ENCODE results near the gene GSTT4. TPM values are rescaled to one million over a fixed set of nuclear protein-coding genes. Genes with fewer than 3 reads are reported as not detected.

GSTT4 gene
- polyA plus RNA-seq, 2 of the 4 experiments (the other 2 are of a cell fraction), result not detected

GRCh38 chr22:24040946-24041345 is 35.7 kb upstream of the GSTT4 start:
- Histone ChIP-seq H3K4me1 (peaks cover 18% of the 10 kb centered on the region; the same call in 2 of the 3 replicates), H3K9me3 (no peaks in the 10 kb centered on the region), H3K4me3 (no peak overlapping the region), H3K4me2 (no peak overlapping the region), H3K27ac (no peak overlapping the region)
- FAIRE-seq (no peak), DNase-seq (ENCODE audit: low read depth in 1 of 2, low spot score in 1 of 2) (no peak), ATAC-seq (no peak)
- TF ChIP-seq BCL3 (IDR thresholded peaks at IDR 0.05) (no peak), RAD21 (conservative IDR thresholded peaks at IDR 0.05 in 1 of 2, IDR thresholded peaks at IDR 0.05 in 1 of 2) (no peak), BHLHE40 (IDR thresholded peaks at IDR 0.05; ENCODE audit: low read depth, low read length) (no peak), CHD2 (IDR thresholded peaks at IDR 0.05; ENCODE audit: low read length, partially characterized antibody) (no peak)
- 93% methylated on average over 3 of the region's 4 CpGs for WGBS (ENCODE audit: missing lambda C conversion rate)
- ChIA-PET CTCF (interaction anchor here (1.4 kb wide), 1 partner anchor 63 kb away, joined by 4 read pairs; no protein-coding TSS in a partner anchor), POLR2A (no interaction called here)

GRCh38 chr22:24039046-24039445 is 33.8 kb upstream of the GSTT4 start:
- H3K4me3 ChIP-seq, result no peak overlapping the region
- peaks cover 18% of the 10 kb centered on the region; the same call in 2 of the 3 replicates for H3K4me1 ChIP-seq
- DNase-seq (ENCODE audit: low read depth in 1 of 2, low spot score in 1 of 2) (no peak), FAIRE-seq (no peak), ATAC-seq (no peak)
- TF ChIP-seq HOXB13 (CRISPR knock-in tag; IDR thresholded peaks at IDR 0.05; ENCODE audit: low read depth) (no peak), JUNB (IDR thresholded peaks at IDR 0.05) (no peak), E2F6 (IDR thresholded peaks at IDR 0.05; ENCODE audit: borderline replicate concordance, low read depth) (no peak), RNF2 (IDR thresholded peaks at IDR 0.05; ENCODE audit: borderline replicate concordance, low read depth) (no peak), MAZ (IDR thresholded peaks at IDR 0.05; ENCODE audit: borderline replicate concordance, low read depth, low read length) (no peak), CBX2 (IDR thresholded peaks at IDR 0.05; ENCODE audit: borderline replicate concordance, low read depth) (no peak), HES2 (IDR thresholded peaks at IDR 0.05) (no peak)
- 82% methylated on average over 6 of the region's 6 CpGs for WGBS (ENCODE audit: missing lambda C conversion rate)
- H3K27ac ChIP-seq, result no peak overlapping the region
- CTCF ChIA-PET, result interaction anchor here (1.0 to 3.4 kb wide), 3 partner anchors 13 to 118 kb away, joined by 3 to 8 read pairs (median 4); no protein-coding TSS in a partner anchor
- H3K4me2 ChIP-seq, result no peak overlapping the region
- no peaks in the 10 kb centered on the region for H3K9me3 ChIP-seq
- POLR2A ChIA-PET, result interaction anchor here (0.5 kb wide), 1 partner anchor 145 kb away, joined by 6 read pairs; the partner anchor contains the start of gene MIF

- TF ChIP-seq FOSB (CRISPR knock-in tag; IDR thresholded peaks at IDR 0.05) (no peak), KDM1A (IDR thresholded peaks at IDR 0.05; ENCODE audit: low read depth) (no peak), RNF2 (IDR thresholded peaks at IDR 0.05; ENCODE audit: borderline replicate concordance, low read depth) (no peak), RFX5 (IDR thresholded peaks at IDR 0.05) (no peak), HDAC2 (IDR thresholded peaks at IDR 0.05) (no peak), ZC3H11A (IDR thresholded peaks at IDR 0.05) (no peak), CTCF (IDR thresholded peaks at IDR 0.05) (no peak), MAZ (IDR thresholded peaks at IDR 0.05; ENCODE audit: borderline replicate concordance, low read depth, low read length) (no peak)
- no peak overlapping the region for H3K4me3 ChIP-seq
- CTCF ChIA-PET, result interaction anchor here (0.9 to 3.4 kb wide), 6 partner anchors 11 to 137 kb away, joined by 3 to 8 read pairs (median 3); no protein-coding TSS in a partner anchor
- FAIRE-seq (no peak), ATAC-seq (no peak), DNase-seq (ENCODE audit: low read depth in 1 of 2, low spot score in 1 of 2) (no peak)
- H3K27ac ChIP-seq, result no peak overlapping the region
- H3K4me1 ChIP-seq, result peaks cover 10% of the 10 kb centered on the region; the same call in 2 of the 3 replicates
- 95% methylated on average over 8 of the region's 8 CpGs for WGBS (ENCODE audit: missing lambda C conversion rate)
- POLR2A ChIA-PET, result interaction anchor here (0.5 kb wide), 1 partner anchor 144 kb away, joined by 6 read pairs; the partner anchor contains the start of gene MIF
- no peak overlapping the region for H3K4me2 ChIP-seq
- H3K9me3 ChIP-seq, result no peaks in the 10 kb centered on the region
Observed at GRCh38 chr22:24037851-24038765, 32.9 kb upstream of the GSTT4 start.

Measured in A549 (cell line).